GM19463 (cell line): Measurements from ENCODE around the gene SPX.

Experiments
- ATAC-seq: cut with Tn5 transposase; IDR thresholded peaks from one replicate; pipeline ENCODE4 v1.9.1; 2021; ENCODE audit warnings: mild to moderate bottlenecking, moderate library complexity; ENCODE audit not compliant: unreplicated experiment

Gene SPX

GRCh38 chr12:21538061-21538653 is 12.1 kb downstream of the SPX start:
- ATAC-seq = no peak

DNA sequence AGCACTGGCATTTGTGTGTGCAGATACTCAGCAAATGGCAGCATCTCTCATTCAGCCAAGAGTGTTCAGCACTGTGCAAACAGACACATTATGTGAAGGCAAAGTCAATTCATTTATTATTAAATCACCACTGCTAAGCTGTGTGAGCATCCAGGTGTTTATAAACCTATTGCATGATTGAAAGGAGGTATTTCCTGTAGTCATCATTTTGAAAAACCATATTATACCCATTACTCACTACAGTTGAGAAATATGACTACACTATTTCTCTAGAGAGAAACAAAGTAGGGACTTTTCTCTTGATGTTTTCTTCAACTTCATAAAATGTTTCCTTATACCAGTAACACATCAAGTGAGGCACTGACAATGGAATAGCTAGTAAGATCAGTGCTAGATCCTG is 13.7 kb downstream of the SPX start:
- ATAC-seq = no peak

DNA sequence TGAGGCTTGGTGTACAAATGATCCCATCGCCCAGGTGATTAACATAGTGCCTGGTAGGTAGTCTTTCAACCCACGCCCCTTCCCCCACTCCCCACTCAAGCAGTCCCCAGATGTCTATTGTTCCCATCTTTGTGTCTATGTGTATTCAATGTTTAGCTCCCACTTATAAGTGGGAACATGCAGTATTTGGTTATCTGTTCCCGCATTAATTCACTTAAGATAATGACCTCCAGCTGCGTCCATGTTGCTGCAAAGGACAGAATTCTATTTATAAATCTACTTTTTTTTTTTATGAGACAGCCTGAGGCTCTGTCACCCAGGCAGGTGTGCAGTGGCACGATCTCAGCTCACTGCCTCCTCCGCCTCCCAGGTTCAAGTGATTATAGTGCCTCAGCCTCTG is 15.7 kb downstream of the SPX start:
- ATAC-seq = no peak

DNA sequence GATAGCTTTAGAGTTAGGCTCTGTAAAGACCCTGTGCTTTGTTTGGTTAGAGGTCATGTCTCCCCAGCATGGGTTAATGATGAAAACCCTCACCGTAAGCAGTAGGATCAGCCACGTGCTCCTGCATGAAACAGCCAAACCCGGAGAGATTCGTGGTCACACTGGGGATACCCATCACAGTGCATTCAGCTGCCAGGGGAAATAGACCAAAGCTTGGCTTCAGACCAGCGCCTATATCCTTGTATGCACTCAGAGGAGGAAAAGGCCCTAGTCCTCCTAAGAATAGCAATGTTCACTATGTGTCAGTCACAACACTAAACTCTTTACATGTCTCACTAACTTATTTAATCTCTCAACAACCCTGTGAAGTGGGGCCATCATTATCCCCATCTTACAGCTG is 16.3 kb downstream of the SPX start:
- no peak for ATAC-seq

- ATAC-seq = no peak
Observed at GRCh38 chr12:21543151-21543550, 17.1 kb downstream of the SPX start.

DNA sequence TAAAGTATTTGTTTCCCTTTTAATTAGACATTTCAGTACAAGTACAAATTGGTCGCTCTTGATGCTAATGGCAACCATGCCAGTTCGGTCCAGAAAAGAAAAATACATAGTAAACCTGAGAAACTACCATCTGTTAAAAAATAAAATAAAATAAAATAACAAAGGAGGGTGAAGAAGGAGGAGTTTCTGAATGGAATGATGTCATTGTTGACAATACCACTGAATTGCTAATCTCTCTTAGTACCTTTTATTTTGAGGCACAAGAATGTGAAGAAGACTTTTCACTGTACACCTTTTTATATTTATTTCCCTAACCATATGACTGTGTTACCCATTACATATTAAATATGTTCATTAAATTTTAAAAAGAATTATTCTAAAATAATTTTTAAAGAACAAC is 19.5 kb downstream of the SPX start:
- no peak for ATAC-seq

DNA sequence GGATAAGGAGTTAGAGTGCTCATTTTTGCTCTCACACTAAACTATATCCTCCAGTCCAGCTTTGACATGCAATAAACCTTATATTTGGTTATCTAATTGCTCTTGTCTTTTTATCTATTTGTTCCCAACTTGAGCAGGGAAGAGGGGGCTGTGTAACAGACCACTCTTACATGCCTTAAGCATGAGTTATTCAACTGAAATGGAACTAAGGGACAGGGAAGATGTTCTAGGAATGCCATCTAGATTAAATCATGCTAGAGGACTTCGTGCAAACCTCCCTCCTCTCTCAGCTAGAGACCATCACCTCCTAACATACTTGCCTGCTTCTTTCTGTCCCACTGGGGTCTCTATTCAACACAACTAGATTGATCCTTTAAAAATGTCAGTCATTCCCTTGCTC is 20.6 kb downstream of the SPX start:
- no peak for ATAC-seq

- ATAC-seq = no peak
Observed at GRCh38 chr12:21547437-21547836, 21.3 kb downstream of the SPX start.

- no peak for ATAC-seq
Observed at GRCh38 chr12:21551841-21552465, 25.9 kb downstream of the SPX start.

- no peak for ATAC-seq
Observed at GRCh38 chr12:21552635-21553328, 26.7 kb downstream of the SPX start.

DNA sequence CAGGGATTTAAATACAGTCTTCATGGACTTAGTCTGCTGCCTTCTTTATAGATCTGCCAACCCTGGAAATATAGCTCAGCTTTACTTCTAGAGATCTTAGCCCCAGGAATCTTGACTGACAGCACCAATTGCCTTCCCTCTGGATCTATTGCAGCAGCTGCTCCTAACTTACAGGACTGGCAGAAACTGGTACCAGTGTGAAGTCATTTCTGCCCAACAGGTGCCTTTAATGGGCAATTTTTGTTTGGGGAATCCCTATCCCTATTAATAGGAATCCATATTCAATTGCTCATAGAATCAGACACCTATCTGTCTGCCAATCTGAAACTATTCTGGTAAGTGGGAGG is 27.2 kb downstream of the SPX start:
- no peak for ATAC-seq

GRCh38 chr12:21558100-21558679 is 32.1 kb downstream of the SPX start:
- ATAC-seq = no peak

GRCh38 chr12:21559855-21560569 is 33.9 kb downstream of the SPX start:
- no peak for ATAC-seq

DNA sequence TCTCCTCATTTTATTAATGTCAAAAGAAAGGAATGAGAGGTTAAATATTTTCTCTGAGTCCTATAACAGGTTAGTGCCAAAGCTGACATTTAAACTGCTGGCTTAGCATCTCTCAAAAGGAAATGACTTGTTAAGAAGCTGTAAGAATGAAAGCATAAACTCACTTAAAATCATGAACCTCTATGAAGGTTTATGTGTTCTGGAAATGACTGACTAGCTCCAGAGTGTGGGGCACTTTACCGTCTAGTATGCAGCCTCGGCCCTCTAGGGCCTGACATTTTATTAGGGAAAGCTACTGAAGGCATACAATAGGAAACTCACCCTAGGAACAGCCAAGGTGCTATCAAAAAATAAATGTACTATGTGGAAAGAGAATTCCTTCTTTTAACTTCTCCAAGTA is 35.1 kb downstream of the SPX start:
- no peak for ATAC-seq

DNA sequence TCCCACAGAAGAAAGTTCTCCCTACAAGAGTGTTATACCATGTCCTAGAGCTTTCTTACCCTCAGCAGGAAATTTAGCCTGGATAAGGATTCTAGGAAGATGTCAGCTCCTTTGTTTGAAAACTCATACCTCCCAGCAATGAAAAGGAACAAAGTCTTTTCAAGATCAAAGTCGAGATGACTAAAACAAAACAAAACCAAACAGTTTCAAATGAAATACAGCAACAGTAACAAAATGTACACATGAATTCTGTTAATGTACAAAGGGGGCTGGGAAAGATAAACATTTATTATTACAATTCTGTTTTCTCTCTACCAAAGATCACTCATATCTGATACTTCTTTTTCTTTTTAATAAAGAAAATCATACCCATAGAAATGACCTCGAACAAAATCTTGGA is 36.8 kb downstream of the SPX start:
- ATAC-seq = no peak

- no peak for ATAC-seq
Observed at GRCh38 chr12:21566223-21566906, 40.3 kb downstream of the SPX start.

GRCh38 chr12:21566907-21567394 is 40.9 kb downstream of the SPX start:
- no peak for ATAC-seq

DNA sequence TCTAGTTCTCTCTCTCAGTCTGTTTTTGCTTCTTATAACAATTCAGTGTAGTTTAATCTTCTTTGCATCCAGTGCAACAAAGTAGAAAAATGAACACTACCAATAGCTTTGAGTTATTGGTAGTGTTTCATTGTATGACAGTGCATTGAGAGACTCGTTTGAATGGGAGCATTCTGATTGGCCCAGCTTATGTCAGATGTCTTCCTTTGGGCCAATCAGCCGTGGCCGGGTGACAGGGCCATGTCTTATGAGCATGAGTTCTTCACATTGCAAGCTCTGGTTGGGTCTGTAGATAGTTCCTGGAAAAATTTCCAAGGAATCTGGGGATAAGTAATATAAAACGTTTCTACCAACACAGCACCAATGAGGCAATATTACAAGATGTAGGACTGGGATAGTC is 42.0 kb downstream of the SPX start:
- ATAC-seq = no peak

DNA sequence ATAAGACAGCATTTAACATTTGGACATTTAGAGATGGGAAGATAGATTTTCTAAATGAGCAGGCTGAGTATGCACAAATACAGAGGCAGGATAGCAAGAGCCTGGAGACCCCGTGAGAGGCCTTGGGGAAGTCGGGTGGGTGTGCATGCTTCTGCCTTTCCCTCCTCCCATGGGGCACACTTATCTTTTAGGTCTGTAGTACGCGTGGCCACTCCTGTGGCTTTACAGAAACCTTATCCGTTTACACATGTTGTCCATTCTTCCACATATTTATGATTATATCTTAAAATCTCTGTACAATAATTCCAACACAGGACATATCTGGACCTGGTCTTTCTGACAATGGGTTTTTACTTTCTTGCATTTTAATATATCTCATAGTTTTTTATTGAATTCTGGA is 45.0 kb downstream of the SPX start:
- ATAC-seq = no peak

- ATAC-seq = no peak
Observed at GRCh38 chr12:21573733-21574358, 47.8 kb downstream of the SPX start.
